K562 (cell line): ENCODE measurements around the gene CACNA2D2. TPM values are rescaled to one million over a fixed set of nuclear protein-coding genes. Genes with fewer than 3 reads are reported as not detected.

Experiments used
- EP300 ChIP-seq: IDR thresholded peaks from 2 replicates; pipeline ENCODE4 v1.6.1; 2012; ENCODE audit warnings: low read length, improper control_type of control experiment
- ETV1 ChIP-seq: fragments of 450-650 bp; conservative IDR thresholded peaks from 2 replicates; pipeline ENCODE4 v1.6.1; 2016; ENCODE audit warnings: missing genetic modification characterization, control low read depth, low read depth, missing compliant biosample characterization
- FOXK2 ChIP-seq, 2 experiments: fragments of 450-650 bp; IDR thresholded peaks in 1 of 2; conservative IDR thresholded peaks in 1 of 2; 2 replicates each; pipeline ENCODE4 v1.6.1; 2016; ENCODE audit warnings: low read depth in 2 of 2, mild to moderate bottlenecking in 1 of 2
- MEF2A ChIP-seq: IDR thresholded peaks from 2 replicates; pipeline ENCODE4 v1.6.1; 2011; ENCODE audit warnings: low read depth, mild to moderate bottlenecking, low read length, moderate library complexity; ENCODE audit not compliant: control insufficient read depth
- NKRF ChIP-seq: fragments of 450-650 bp; IDR thresholded peaks from 2 replicates; pipeline ENCODE4 v1.6.1; 2016; ENCODE audit warnings: borderline replicate concordance
- NR2F6 ChIP-seq: fragments of 450-650 bp; formaldehyde crosslinking; IDR thresholded peaks from 2 replicates; pipeline ENCODE4 v1.4.0; 2020; ENCODE audit warnings: mild to moderate bottlenecking
- PHB2 ChIP-seq: fragments of 450-650 bp; IDR thresholded peaks from 2 replicates; pipeline ENCODE4 v1.6.1; 2017; ENCODE audit warnings: low read depth
- POLR3A ChIP-seq: IDR thresholded peaks from 2 replicates; pipeline ENCODE4 v1.6.1; 2011; ENCODE audit warnings: borderline replicate concordance, mild to moderate bottlenecking, moderate library complexity; ENCODE audit not compliant: insufficient read length, insufficient read depth; ENCODE audit errors: extremely low read depth
- PTTG1 ChIP-seq: fragments of 450-650 bp; IDR thresholded peaks from 2 replicates; pipeline ENCODE4 v1.6.1; 2016; ENCODE audit warnings: low read depth, mild to moderate bottlenecking, missing genetic modification characterization, missing compliant biosample characterization
- SAP30 ChIP-seq: fragments of 200-600 bp; sonication (generic); IDR thresholded peaks from 2 replicates; pipeline ENCODE4 v1.6.1; 2012; ENCODE audit warnings: borderline replicate concordance, low read depth, mild to moderate bottlenecking, moderate library complexity, low read length, control low read depth, inconsistent platforms; ENCODE audit not compliant: insufficient read depth, poor library complexity, severe bottlenecking
- SIX5 ChIP-seq, 2 experiments: IDR thresholded peaks; 2 replicates each; pipeline ENCODE4 v1.6.1; 2011; ENCODE audit warnings: low read length in 2 of 2, borderline replicate concordance in 1 of 2, low read depth in 1 of 2, mild to moderate bottlenecking in 1 of 2, moderate library complexity in 1 of 2; ENCODE audit not compliant: insufficient read depth in 1 of 2
- SMARCB1 ChIP-seq: IDR thresholded peaks from 2 replicates; pipeline ENCODE4 v1.6.1; 2011; ENCODE audit warnings: improper control_type of control experiment, low read depth; ENCODE audit not compliant: insufficient read length
- SMARCC2 ChIP-seq: fragments of 450-650 bp; IDR thresholded peaks from 2 replicates; pipeline ENCODE4 v1.6.1; 2017; ENCODE audit warnings: antibody characterized with exemption, moderate library complexity, mild to moderate bottlenecking, low read depth
- TRIM28 ChIP-seq: fragments of 450-650 bp; IDR thresholded peaks from 2 replicates; pipeline ENCODE4 v1.6.1; 2017
- USF1 ChIP-seq: sonication (generic); formaldehyde crosslinking; IDR thresholded peaks from 2 replicates; pipeline ENCODE4 v1.9.0; 2022; ENCODE audit warnings: mild to moderate bottlenecking, missing genetic modification reagents
- ZBTB26 ChIP-seq: fragments of 450-650 bp; formaldehyde crosslinking; IDR thresholded peaks from 2 replicates; pipeline ENCODE4 v1.4.0; 2022; ENCODE audit warnings: missing genetic modification characterization
- ZNF639 ChIP-seq, 2 experiments: fragments of 200-800 bp in 1 of 2; sonication (Bioruptor generic) in 1 of 2; sonication (generic) in 1 of 2; formaldehyde crosslinking in 1 of 2; IDR thresholded peaks in 1 of 2; conservative IDR thresholded peaks in 1 of 2; 2 replicates each; pipeline versions ENCODE4 v1.5.0 to v1.6.1; 2016 to 2020; ENCODE audit warnings: missing compliant biosample characterization in 1 of 2, missing genetic modification characterization in 1 of 2, missing genetic modification reagents in 1 of 2
- polyA plus RNA-seq, 8 experiments: library from polyadenylated mRNA; depleted of rRNA in 4 of 8; stranded (reverse) in 5 of 8; unstranded in 3 of 8; fragments of >200 nt; fragmentation: Nextera tagmentation in 2 of 8; fragmentation: Illumina TruSeq in 1 of 8; extraction: Ambion mirVana in 2 of 8; extraction: Trizol in 1 of 8; gene quantifications; 2 replicates each; pipeline versions ENCODE4 v1.2.1 to v1.2.3, GENCODE V29; 2011 to 2014; ENCODE audit warnings: inconsistent platforms in 1 of 8, missing spikeins in 1 of 8
- total RNA-seq, 7 experiments: library from RNA; depleted of rRNA in 6 of 7; stranded (reverse); fragments of >200 nt in 6 of 7; fragmentation: Illumina TruSeq in 2 of 7; extraction: Trizol in 2 of 7; gene quantifications; 2 replicates each; pipeline versions ENCODE4 v1.2.1 to v1.2.3, GENCODE V29; 2011 to 2021; ENCODE audit warnings: low replicate concordance in 1 of 7

The CACNA2D2 gene
- total and polyA plus RNA-seq, 9 of the 15 experiments (the other 6 are each of a cell fraction or from before 2014, with no cell fraction given) = 0.11 to 0.58 (median 0.36) TPM; not detected in 2

GRCh38 chr3:50337175-50337861 lies 166.1 kb downstream of the CACNA2D2 start (continued):
- TF ChIP-seq ZBTB26 (CRISPR knock-in tag) = no peak
- TF ChIP-seq POLR3A = no peak
- TF ChIP-seq NKRF = peak; percentile 79
- no peak for TF ChIP-seq USF1 (CRISPR knock-in tag)
- TF ChIP-seq ETV1 (tag) = no peak
- no peak for TF ChIP-seq SMARCC2
- no peak for TF ChIP-seq PHB2
- TF ChIP-seq ZNF639 (CRISPR knock-in tag; conservative IDR thresholded peaks at IDR 0.05 in 1 of 2, IDR thresholded peaks at IDR 0.05 in 1 of 2) = peak in 1 of 2 experiments; percentile 93; a peak in 2 of 4 replicates
- no peak for TF ChIP-seq PTTG1
- no peak for TF ChIP-seq MEF2A
- TF ChIP-seq FOXK2 (conservative IDR thresholded peaks at IDR 0.05 in 1 of 2, IDR thresholded peaks at IDR 0.05 in 1 of 2; ENCODE audit: low read depth in 2 of 2) = no peak
- peak; percentile 17; the same call in 1 of the 2 replicates for TF ChIP-seq EP300
- TF ChIP-seq SIX5 (IDR thresholded peaks at IDR 0.05; ENCODE audit: borderline replicate concordance in 1 of 2, insufficient read depth in 1 of 2, low read depth in 1 of 2, low read length in 2 of 2) = no peak
- no peak for TF ChIP-seq NR2F6 (CRISPR knock-in tag)
- peak; percentile 65 for TF ChIP-seq SAP30
- no peak for TF ChIP-seq TRIM28
- TF ChIP-seq SMARCB1 = no peak
